ENCODE results near the gene ACVR1.
A peak's percentile ranks its signal among the peaks of the same experiment; 100 is the strongest.
"Not testable (repeated sequence)": the region's sequence is repeated elsewhere in the genome, so short reads cannot be mapped to it uniquely, and the experiment has no call there.

Gene ACVR1

DNA sequence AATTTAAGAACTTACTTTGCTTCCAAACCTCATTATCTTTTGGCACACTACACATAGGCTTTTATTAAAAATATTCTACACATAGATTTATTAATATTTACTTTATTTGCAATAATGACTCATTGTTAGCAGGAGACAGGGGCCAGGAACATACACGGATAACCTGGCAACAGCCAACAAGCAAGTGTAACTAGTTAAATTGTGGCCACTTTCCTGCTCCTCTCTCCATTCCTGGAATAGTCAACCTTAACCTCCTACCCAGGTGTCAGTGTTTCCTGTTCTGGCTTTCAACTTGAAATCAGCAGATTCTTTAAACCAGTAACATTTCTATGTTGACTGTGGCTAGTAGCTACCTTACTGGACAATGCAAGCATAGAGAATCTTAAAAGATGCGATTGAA lies 26.5 kb downstream of the ACVR1 start:
- no peak for DNase-seq

DNA sequence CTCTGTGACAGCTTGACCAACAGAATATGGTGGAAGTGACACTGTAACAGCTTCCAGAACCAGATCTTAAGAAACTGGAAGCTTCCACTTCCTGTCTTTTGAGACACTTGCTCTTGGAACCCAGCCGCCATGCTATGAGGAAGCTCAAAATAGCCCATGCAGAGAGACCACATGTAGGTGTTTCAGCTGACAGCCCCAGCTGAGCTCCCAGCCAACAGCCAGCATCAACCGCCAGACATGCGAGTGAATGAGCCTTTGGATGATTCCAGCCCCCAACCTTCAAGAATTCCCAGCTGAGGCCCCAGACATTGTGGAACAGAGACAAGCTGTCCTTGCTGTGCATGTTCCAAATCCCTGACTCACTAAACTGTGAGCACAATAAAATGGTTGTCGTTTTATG lies 27.9 kb downstream of the ACVR1 start:
- no peak for DNase-seq

DNA sequence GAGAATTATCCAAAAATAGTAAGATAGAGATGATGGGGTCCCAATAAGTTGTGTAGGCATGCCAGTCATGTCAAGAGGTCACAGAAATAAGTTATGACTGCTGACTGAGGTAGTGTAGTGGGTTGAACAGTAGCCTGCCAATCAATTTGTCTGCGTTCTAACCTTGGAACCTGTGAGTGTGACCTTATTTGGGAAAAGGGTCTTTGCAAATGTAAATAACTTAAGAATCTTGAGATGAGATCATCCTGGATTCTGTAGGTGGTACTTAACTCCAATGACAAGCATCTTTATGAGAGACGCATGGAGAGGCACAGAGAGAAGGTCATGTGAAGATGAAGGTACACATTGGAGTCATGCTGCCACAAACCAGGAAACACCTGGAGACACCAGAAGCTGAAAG lies 31.0 kb downstream of the ACVR1 start:
- DNase-seq: no peak

DNA sequence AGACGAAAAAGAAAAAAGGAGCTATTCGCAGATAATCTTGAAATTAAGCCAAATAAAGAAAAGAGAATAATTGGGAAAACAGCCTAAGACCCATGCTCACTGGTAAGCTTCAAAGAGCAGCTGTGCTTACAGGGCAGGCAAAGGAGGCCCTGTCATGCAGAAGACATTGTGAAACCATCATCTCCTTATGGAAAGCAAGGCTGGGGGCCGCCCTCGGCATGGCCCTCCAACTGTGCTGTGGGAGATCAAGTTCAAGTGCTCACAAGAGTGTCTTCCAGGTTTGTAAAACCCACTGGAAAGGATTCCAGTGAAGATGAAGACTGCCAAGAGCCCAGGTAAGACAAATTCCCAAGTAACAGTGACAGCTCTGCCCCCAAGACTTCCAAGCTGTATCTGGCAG lies 32.2 kb downstream of the ACVR1 start:
- no peak for DNase-seq

DNA sequence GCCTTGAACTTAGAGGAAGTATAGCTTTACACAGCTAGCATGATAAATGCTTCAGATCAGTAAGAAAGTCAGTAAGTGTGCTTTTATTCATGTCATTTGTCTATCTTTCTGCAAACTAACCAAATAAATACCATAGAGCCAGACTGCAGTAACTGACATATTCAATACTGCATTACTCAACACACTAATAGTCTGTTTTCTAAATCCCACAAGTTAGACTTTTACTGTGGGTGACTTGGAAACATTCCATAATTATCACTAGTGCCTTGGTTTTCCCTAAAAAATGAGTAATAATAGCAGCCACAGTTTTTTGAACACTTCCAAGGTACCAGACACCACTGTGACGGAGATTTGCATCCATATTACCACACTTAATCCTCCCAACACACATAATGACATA lies 33.0 kb downstream of the ACVR1 start:
- no peak for DNase-seq

DNA sequence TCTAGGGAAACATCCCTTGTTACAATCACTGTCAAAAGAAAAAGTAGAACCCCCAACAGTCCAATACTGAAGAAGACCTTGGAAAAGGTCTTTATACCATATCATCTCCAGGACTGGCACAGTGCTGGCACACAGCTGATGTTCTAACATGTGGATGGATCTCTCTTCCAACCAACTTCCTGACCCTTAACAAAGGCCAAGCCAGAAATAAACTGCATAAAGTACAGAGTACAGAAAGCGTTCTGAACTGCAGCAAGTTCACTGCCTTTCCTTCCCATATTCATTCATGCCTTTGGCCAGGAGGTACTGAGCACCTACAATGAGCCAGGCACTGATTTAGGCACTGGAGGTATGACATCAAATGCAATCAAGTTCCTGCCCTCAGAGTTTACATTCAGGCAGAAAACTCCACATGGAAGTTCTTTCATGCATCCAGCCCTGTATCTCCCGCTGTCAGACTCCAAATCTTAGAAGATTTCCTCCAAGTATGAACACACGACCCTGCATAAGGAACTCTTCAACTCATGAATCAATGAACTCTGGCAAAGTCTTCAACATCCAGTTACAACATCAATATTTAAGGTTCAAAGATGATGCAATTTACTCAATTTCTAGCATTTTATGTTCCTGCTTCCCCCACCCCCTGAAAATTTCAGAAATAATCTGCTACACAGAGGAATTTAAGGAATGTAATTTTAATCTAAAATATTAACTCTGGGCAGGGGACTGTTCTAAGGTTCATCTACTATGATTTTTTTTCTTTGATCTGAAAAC lies 33.8 kb downstream of the ACVR1 start:
- DNase-seq: no peak

DNA sequence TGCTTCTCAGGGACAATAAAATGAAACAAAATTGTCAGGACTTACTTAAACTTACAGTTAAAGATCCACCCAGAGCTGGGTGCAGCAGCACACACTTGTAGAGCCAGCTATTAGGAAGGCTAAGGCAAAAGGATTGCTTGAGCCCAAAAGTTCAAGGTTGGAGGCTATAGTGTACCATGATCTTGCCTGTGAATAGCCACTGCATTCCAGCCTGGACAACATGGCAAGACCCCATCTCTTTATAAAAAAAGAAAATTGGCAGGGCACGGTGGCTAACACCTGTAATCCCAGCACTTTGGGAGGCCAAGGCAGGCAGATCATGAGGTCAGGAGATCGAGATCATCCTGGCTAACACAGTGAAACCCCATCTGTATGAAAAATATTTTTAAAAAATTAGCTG lies 34.6 kb downstream of the ACVR1 start:
- no peak for DNase-seq

DNA sequence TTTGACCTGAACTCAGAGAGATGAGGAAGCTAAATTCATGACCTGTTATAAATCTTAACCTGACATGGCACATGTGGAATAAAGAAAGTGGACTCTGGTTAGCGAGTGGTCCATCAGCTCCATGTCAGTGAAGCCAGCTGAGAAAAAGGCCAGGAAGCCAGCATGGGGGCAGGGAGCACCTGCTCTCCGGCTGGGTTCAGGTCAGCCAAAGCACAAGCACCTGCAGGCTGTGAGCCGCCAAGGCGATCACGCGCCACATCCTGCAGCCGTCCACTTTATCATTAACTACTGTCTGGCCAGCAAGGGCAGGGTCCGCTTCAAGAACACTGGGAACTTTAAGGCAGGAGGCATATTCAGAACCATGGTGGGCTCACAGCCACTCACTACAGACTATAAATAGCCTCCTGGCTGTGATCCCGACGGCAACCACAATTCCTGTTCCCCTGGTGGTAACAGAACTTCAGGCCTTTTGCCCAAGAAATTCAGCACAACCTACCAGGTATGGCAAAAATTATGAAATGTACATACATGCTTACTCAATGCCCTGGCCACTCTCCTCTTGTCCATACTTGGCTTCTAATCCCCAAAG lies 35.5 kb downstream of the ACVR1 start:
- no peak for DNase-seq

DNA sequence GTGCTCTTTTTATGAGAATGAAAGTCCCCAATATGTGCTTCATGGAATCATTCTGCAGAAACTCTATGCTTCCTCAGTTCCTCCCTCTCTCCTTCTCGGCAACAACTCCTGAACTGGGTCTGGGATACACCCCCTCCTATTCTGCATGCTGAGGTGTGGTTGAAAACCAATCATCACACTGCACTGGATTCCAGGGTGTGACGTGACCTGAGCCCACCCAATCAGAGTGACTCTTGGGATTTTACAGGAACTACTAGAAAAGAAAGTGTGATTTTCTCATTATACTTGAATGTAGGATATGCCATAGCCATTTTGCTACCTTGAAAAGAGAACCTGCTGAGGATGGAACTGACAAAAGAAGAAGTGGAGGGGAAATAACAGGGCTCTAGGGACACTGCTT lies 36.3 kb downstream of the ACVR1 start:
- no peak for DNase-seq

DNA sequence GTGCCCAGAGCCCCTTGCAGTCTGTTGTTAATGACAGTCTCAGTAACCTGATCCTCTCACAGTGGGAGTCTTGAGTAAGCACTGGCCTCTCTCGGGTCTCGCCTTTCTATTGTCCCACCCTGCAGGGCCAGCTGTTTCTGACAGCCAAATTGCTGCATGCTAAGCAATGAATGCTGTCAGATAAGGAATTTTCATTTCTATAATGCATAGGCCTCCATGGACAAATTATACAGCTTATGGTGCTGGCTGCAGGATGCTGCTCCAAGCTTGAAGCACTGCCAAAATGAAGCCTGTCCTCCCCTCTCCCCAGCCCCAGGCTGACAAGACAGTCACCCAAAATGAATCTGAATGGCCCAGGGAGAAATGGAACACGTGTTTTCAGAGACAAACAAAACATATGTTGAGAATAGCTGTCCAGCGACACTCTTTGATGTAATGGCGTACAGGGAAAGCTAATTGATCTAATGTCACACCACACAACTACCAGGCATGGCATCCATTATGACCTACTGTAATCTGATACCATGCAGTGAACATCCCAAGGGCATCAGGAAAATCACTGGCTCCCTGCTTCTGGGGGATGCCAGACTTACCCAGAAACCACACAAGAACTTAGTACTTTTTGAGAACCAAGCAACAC lies 36.8 kb downstream of the ACVR1 start:
- no peak for DNase-seq

DNA sequence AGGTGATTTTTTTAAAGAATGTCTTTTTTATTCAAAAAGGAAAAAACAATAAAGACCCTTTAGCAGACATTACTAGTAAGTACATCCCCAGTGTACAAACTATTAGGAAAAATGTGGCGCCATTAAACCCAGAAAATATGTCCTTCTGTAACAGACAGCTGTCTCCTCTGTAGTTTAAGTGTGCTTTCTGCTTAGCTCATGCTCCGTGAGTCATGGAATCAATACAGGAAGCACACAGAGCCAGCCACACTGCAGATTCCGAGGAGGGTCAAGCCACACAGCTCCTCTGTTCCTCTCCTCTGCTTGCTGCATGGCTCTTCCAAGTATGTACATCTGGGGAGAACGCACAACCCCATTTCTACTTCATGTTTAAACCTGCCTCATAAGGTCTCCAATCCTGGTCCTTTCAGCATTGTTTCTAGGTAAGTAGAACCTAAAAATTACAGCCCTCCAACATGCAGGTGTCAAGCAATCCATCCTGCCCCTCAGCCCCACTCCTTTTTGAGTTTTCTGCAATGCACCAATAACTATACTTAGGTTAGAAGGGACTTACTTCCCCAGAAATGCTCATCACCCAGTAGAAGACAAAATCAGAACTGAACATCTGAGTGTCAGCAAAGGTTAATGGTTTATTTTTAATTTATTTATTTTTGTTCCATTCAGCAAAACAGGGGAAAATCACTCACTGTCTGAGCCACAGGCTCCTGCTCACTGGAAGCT lies 37.5 kb downstream of the ACVR1 start:
- DNase-seq: peak in 1 of 5 donors; percentile 34

DNA sequence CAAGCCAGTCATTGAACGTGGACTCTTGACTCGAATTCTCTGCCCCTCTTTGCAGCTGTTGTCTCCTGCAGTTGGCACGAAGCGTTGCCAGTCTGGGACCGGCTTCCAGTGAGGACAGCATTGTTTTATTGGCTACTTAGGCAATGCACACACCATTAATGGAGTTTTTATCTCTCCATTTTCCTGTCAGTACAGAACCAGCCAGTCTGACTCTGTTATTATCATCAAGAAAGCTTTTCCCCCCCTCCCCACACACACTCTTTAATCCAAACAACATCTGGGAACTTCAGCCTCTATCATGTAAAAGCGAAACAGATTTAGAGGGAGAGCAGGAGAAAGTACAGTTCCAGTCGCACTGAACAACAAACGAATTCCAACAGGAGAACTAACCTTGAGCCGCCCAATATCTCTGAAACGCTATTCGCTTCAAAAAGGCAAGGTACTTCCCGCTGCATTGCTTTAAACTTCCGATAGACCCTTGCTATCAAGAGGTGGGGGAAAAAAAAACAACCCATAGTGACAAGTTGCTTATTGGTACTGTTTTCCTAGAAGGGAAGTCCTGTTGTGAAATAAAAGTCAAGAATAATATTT lies 38.2 kb downstream of the ACVR1 start:
- DNase-seq: no peak

DNA sequence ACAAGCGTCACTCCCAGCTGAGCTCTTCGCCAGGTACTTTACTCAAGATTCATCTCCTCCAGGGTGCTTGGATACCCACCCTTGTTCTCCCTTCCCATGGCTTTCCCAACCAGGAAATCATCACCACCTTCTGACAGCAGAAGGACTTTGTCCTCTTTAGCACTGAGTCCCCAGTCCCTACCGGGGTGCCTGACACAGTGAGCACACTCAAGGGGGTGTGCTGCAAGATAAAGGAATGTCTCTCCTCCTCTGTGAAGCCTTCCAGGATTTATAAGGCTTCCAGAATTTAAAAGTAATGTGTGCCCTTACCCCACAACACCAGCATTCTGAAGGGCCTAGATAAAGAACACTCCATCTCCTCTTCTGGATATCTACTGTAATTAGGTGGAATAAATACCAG lies 39.6 kb downstream of the ACVR1 start:
- DNase-seq: no peak

DNA sequence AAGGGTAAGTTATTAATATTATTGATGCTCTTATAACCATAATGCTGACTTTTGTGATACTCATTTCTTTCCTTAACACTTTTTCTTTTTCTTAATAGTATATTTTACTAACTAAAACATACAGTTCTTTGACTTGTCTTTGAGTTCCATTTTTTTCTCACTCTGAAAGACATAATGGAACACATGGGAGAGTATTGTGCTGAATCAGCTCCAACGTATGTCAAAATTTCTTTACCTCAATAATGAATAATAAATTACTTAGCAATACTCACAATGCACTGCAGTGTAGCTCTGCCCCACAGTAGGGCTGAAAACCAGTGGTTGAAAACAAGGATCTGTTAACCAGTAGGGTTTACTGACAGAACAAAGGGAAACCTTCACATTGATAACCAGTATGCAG lies 40.7 kb downstream of the ACVR1 start:
- DNase-seq: no peak

DNA sequence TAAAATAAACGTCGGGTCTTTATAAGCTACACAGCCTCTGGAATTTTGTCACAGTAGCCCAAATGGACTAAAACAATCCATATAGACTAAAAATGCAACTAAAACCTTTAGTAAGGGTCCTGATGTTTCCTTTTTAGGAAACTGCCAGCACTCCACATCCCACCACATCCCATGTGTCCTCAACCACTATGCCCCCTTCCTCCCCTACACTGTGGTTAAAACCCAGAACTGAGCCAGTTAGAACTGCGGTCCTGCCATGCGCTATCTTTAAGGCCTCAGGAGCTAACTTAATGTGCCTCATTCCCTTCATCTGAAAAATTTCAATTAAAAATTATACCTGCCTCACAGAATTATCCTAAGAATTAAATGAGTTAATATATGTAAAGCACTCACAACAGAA lies 41.1 kb downstream of the ACVR1 start:
- no peak for DNase-seq

DNA sequence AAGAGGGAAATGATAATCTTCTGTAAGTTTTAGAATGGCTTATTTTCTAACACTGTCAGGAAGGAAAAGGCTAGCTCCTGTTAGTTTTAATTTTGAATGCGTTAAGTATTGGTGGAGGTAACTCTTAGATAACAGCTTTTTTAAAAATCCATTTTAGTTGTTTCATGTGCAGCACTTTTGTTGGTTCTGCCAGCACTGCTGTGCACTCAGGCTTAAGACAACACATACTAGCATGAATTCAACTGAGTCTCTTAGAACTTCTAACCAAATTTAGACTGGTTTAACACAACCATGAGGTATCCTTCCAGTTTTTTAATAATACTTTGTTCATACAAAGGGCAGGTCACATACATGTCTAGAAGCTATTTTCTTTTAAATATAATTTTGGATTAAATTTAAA lies 42.4 kb downstream of the ACVR1 start:
- no peak for DNase-seq

DNA sequence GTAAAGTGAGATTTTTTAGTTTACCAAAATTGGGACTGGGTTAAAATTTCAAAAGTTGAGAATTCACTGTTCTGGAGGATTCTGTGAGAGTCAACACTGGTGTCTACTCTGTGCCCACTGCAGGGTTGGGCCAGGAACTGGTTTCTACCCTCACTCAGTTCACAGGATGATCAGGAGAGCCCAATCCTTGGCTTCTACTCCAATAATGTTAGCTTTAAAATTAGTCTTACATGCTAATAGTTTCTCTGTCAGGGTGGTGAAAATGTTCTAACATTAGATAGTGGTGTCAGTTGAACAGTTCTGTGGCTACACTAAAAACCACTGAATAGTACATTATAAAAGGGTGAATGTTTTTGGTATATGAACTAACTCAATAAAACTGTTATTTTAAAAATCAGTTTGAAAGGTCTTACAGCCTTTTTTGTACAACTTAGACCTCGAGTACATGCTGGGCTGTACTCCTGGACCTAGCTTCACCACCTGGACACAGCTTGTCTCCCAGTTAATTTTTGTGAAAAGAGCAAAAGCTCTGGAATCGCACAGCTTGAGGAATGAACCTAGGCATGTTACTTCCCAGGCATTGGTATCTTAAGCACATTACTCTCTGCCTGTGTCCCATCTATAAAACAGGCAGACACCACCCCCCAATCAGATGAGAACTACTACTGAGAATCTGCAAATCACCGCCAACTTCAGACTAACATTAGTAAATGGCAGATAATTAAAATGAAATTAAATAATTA lies 44.4 kb downstream of the ACVR1 start:
- DNase-seq: no peak

DNA sequence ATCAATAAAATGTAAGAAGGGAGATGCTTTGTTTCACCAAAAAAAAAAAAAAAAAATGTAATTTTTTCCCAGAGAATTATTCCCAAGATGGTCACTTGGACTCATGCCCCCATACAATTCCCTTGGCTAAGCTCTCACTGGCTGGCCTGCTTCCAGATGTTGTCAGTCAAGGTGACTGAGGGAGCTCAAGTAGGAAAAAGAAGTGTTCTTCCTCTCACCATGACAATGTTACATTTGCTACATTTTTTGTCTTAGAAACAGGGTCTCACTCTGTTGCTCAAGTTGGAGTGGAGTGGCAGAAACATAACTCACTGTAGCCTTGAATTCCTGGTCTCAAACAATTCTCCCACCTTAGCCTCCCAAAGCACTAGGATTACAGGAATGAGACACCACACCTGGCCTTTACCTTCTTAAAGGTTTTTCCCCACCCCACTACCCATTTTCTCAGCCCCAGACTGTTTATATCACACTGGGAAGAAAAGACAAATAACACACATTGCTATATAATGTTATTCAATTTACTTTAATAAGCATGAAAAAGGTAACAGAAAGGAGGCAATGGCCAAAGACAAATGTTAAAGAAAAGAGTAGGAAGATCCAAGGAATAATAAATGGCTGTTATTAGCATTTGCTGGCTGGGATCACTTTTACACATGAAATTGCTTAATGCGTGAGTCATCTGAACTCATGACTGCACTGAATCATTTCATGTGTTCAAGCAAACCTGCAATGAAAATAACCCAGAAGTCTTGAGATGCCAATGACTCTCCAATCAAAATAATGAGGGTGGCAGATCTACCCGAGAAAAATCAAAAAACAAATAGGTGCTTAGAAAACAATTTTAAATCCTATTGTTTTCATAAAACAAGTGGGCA lies 45.2 kb downstream of the ACVR1 start:
- no peak for DNase-seq

DNA sequence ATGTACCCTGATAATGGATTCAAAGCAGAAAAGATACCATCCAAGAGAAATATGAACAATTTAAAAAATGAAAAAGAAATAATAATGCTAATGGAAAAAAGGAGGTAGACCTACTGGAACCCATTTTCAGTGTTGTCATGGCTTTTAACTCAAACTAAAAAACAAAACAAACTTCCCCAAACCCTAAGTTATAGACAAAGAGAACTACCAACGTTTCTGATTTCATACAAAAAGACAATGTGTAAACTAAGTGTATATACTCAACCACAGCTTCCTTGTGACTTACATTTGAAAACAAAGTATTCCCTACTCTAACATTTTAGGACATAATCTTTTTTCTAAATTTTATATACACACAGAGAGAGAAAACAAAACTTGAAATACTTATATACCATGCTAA lies 45.9 kb downstream of the ACVR1 start:
- no peak for DNase-seq

DNA sequence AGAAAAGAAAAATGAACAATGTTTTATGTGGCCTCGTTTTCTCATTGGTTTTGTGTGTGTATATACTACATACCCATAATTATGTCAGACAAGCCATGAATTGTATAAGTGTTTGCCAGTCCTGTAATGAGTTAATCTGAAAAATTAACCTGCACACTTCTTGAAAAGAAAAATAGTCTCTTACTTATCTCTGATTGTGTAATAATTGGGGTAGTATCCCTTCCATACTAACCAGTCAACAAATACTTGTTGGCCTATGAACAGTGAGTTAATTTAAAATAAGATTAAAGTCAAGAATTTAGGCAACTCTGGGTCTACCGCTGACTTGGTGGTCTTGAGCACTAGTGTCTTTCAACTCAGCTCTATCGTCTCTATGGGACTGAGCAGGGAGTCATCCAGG lies 48.8 kb downstream of the ACVR1 start:
- no peak for DNase-seq

DNA sequence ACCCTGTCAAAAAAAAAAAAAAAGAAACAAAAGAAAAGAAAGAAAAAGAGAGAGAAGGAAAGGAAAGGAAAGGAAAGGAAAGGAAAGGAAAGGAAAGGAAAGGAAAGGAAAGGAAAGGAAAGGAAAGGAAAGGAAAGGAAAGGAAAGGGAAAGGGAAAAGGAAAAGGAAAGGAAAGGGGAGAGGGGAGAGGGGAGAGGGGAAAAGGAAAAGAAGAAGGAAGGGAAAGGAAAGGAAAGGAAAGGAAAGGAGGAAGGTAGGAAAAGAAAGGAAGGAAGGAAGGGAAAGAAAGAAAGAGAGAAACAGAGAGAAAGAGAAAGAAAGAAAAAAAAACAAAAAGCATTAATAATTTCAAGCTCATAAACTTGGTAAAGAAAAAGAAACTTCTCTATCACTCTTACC lies 49.5 kb downstream of the ACVR1 start:
- not testable (repeated sequence) for DNase-seq

DNA sequence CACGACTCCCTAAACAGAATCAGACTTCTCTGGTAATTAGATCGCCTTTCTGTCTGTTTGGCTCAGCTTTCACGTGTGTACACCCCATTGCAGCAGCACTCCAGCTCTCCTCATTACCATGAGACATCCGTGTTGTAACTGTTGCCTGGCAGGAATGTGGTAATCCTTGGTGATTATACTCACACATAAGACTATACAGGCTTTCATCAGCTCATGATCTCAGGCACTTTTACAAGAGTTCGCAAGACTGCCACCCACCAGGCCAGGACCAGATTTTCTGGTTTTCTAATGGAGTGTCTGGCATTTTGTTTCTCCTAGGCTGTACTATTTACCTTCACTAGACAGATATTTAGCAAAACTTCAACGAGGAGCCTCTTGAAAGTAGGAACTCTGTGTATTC lies 50.2 kb downstream of the ACVR1 start:
- DNase-seq: no peak
